ENCODE data around the gene IQCH.

The IQCH gene

GRCh38 chr15:67307889-67308597, 53.5 kb downstream of the IQCH start:
- DNase-seq (ENCODE audit: low read depth): no peak
- H3K4me3 ChIP-seq (ENCODE audit: low read length): no peak overlapping the region
- no peak for TF ChIP-seq CTCF (IDR thresholded peaks at IDR 0.05; ENCODE audit: insufficient read depth, low read depth, low read length, missing control alignments)

- no peak for TF ChIP-seq CTCF (IDR thresholded peaks at IDR 0.05; ENCODE audit: insufficient read depth, low read depth, low read length, missing control alignments)
- no peak overlapping the region for H3K4me3 ChIP-seq (ENCODE audit: low read length)
- DNase-seq (ENCODE audit: low read depth): no peak
These were observed 57.1 kb downstream of the IQCH start for GRCh38 chr15:67311731-67312130.

GRCh38 chr15:67319961-67320360, 65.4 kb downstream of the IQCH start:
- no peak for DNase-seq (ENCODE audit: low read depth)
- no peak for TF ChIP-seq CTCF (IDR thresholded peaks at IDR 0.05; ENCODE audit: insufficient read depth, low read depth, low read length, missing control alignments)

GRCh38 chr15:67321352-67321751, 66.8 kb downstream of the IQCH start:
- no peak for DNase-seq (ENCODE audit: low read depth)
- no peak for TF ChIP-seq CTCF (IDR thresholded peaks at IDR 0.05; ENCODE audit: insufficient read depth, low read depth, low read length, missing control alignments)
- H3K4me3 ChIP-seq (ENCODE audit: low read length): no peak overlapping the region

More at GRCh38 chr15:67319961-67320360, 65.4 kb downstream of the IQCH start:
- no peak overlapping the region for H3K4me3 ChIP-seq (ENCODE audit: low read length)

- no peak for TF ChIP-seq CTCF (IDR thresholded peaks at IDR 0.05; ENCODE audit: insufficient read depth, low read depth, low read length, missing control alignments)
- no peak for DNase-seq (ENCODE audit: low read depth)
- no peak overlapping the region for H3K4me3 ChIP-seq (ENCODE audit: low read length)
These were observed 67.9 kb downstream of the IQCH start for GRCh38 chr15:67322481-67322880.

GRCh38 chr15:67327312-67327711, 72.7 kb downstream of the IQCH start:
- no peak for DNase-seq (ENCODE audit: low read depth)
- TF ChIP-seq CTCF (IDR thresholded peaks at IDR 0.05; ENCODE audit: insufficient read depth, low read depth, low read length, missing control alignments): no peak
- no peak overlapping the region for H3K4me3 ChIP-seq (ENCODE audit: low read length)

- no peak for DNase-seq (ENCODE audit: low read depth)
- no peak for TF ChIP-seq CTCF (IDR thresholded peaks at IDR 0.05; ENCODE audit: insufficient read depth, low read depth, low read length, missing control alignments)
- no peak overlapping the region for H3K4me3 ChIP-seq (ENCODE audit: low read length)
These were observed 73.2 kb downstream of the IQCH start for GRCh38 chr15:67327737-67328136.
